ENCODE measurements around the gene XG. TPM values are rescaled to one million over a fixed set of nuclear protein-coding genes. Genes with fewer than 3 reads are reported as not detected.
A peak's percentile ranks its signal among the peaks of the same experiment; 100 is the strongest.

XG gene
- total RNA-seq, 1 donor from 2014 or later = 0.41 TPM

- Histone ChIP-seq H3K36me3 (no peaks in the 10 kb centered on the region), H3K4me1 (no peaks in the 10 kb centered on the region), H3K4me3 (no peak overlapping the region), H3K27ac (no peak overlapping the region), H3K9me3 (no peaks in the 10 kb centered on the region), H3K27me3 (ENCODE audit: low read depth) (no peaks in the 10 kb centered on the region)
- TF ChIP-seq CTCF (IDR thresholded peaks at IDR 0.05) = no peak
- no peak for DNase-seq
- intact Hi-C loops (cut with DNase I) = no loop called here
- no peak for ATAC-seq
Measured at GRCh38 chrX:2855761-2856160, 103.9 kb downstream of the XG start.

GRCh38 chrX:2857566-2857965, 105.7 kb downstream of the XG start:
- no peak for ATAC-seq
- intact Hi-C loops (cut with DNase I) = no loop called here

GRCh38 chrX:2859197-2859797, 107.5 kb downstream of the XG start:
- Histone ChIP-seq H3K27me3 (ENCODE audit: low read depth) (no peaks in the 10 kb centered on the region), H3K4me1 (no peaks in the 10 kb centered on the region), H3K36me3 (no peaks in the 10 kb centered on the region), H3K27ac (no peak overlapping the region), H3K9me3 (no peaks in the 10 kb centered on the region), H3K4me3 (no peak overlapping the region)
- no peak for ATAC-seq
- no peak for DNase-seq
- no peak for TF ChIP-seq CTCF (IDR thresholded peaks at IDR 0.05)
- intact Hi-C loops (cut with DNase I) = no loop called here

More at GRCh38 chrX:2857566-2857965, 105.7 kb downstream of the XG start:
- H3K4me3 ChIP-seq = no peak overlapping the region
- H3K36me3 ChIP-seq = no peaks in the 10 kb centered on the region
- no peaks in the 10 kb centered on the region for H3K27me3 ChIP-seq (ENCODE audit: low read depth)
- no peaks in the 10 kb centered on the region for H3K9me3 ChIP-seq
- no peak for TF ChIP-seq CTCF (IDR thresholded peaks at IDR 0.05)
- H3K27ac ChIP-seq = no peak overlapping the region
- no peaks in the 10 kb centered on the region for H3K4me1 ChIP-seq
- no peak for DNase-seq

GRCh38 chrX:2862404-2862803, 110.6 kb downstream of the XG start:
- Histone ChIP-seq H3K27me3 (ENCODE audit: low read depth) (no peaks in the 10 kb centered on the region), H3K36me3 (no peaks in the 10 kb centered on the region), H3K27ac (no peak overlapping the region), H3K4me1 (no peaks in the 10 kb centered on the region), H3K9me3 (no peaks in the 10 kb centered on the region), H3K4me3 (no peak overlapping the region)
- no peak for TF ChIP-seq CTCF (IDR thresholded peaks at IDR 0.05)
- no peak for ATAC-seq
- no peak for DNase-seq
- intact Hi-C loops (cut with DNase I) = no loop called here

GRCh38 chrX:2863646-2864045, 111.8 kb downstream of the XG start:
- Histone ChIP-seq H3K36me3 (no peaks in the 10 kb centered on the region), H3K27ac (no peak overlapping the region), H3K4me1 (no peaks in the 10 kb centered on the region), H3K27me3 (ENCODE audit: low read depth) (no peaks in the 10 kb centered on the region), H3K4me3 (no peak overlapping the region), H3K9me3 (no peaks in the 10 kb centered on the region)
- DNase-seq (no peak), ATAC-seq (peak in 1 of 2 donors; percentile 57)
- no peak for TF ChIP-seq CTCF (IDR thresholded peaks at IDR 0.05)
- intact Hi-C loops (cut with DNase I) = no loop called here

Other genes starting within 250 kb of the XG start
- gene CD99, start 60.7 kb upstream of the XG start, total RNA-seq = 249 TPM
- 1.3 TPM for gene GYG2, start 76.9 kb downstream of the XG start, total RNA-seq
- 30.7 TPM for gene ARSD, start 177.3 kb downstream of the XG start, total RNA-seq

Data from lower lobe of right lung (tissue), 2 donors.